ENCODE data around the gene EXD2.
"Not testable (repeated sequence)": the region's sequence is repeated elsewhere in the genome, so short reads cannot be mapped to it uniquely, and the experiment has no call there.

- TF ChIP-seq ATF4 (CRISPR knock-in tag; IDR thresholded peaks at IDR 0.05); EP300 (IDR thresholded peaks at IDR 0.05; ENCODE audit: low read depth in 2 of 2, low read length in 2 of 2); EP300 (CRISPR knock-in tag; IDR thresholded peaks at IDR 0.05; ENCODE audit: borderline replicate concordance); ZNF530 (CRISPR knock-in tag; IDR thresholded peaks at IDR 0.05; ENCODE audit: low read depth); TCF7L2 (IDR thresholded peaks at IDR 0.05; ENCODE audit: low read depth, low read length); POLR2A (IDR thresholded peaks at IDR 0.05; ENCODE audit: insufficient read depth in 1 of 2, low read depth in 2 of 2, low read length in 2 of 2); RAD21 (CRISPR knock-in tag; IDR thresholded peaks at IDR 0.05); EEA1 (CRISPR knock-in tag; IDR thresholded peaks at IDR 0.05; ENCODE audit: borderline replicate concordance); DR1 (CRISPR knock-in tag; IDR thresholded peaks at IDR 0.05); CHD2 (IDR thresholded peaks at IDR 0.05; ENCODE audit: low read depth, low read length); JUND (CRISPR knock-in tag; IDR thresholded peaks at IDR 0.05); SP4 (CRISPR knock-in tag; IDR thresholded peaks at IDR 0.05); MEIS2 (CRISPR knock-in tag; IDR thresholded peaks at IDR 0.05): not testable (repeated sequence)
- TF ChIP-seq, protein P1, sequence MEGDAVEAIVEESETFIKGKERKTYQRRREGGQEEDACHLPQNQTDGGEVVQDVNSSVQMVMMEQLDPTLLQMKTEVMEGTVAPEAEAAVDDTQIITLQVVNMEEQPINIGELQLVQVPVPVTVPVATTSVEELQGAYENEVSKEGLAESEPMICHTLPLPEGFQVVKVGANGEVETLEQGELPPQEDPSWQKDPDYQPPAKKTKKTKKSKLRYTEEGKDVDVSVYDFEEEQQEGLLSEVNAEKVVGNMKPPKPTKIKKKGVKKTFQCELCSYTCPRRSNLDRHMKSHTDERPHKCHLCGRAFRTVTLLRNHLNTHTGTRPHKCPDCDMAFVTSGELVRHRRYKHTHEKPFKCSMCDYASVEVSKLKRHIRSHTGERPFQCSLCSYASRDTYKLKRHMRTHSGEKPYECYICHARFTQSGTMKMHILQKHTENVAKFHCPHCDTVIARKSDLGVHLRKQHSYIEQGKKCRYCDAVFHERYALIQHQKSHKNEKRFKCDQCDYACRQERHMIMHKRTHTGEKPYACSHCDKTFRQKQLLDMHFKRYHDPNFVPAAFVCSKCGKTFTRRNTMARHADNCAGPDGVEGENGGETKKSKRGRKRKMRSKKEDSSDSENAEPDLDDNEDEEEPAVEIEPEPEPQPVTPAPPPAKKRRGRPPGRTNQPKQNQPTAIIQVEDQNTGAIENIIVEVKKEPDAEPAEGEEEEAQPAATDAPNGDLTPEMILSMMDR (CRISPR knock-in tag; IDR thresholded peaks at IDR 0.05): not testable (repeated sequence)
These were observed 25.5 kb upstream of the EXD2 start for GRCh38 chr14:69165787-69166186.

All from HepG2 (cell line).